Vagina (tissue), 2 donors: ENCODE data around the gene ATP4A.

Experiments
- CTCF ChIP-seq, 3 experiments: fragments of 450-650 bp in 2 of 3; fragments of 200-600 bp in 1 of 3; sonication (generic) in 1 of 3; IDR thresholded peaks; one replicate each; pipeline ENCODE4 v1.5.1; 2017 to 2019; ENCODE audit warnings: antibody characterized with exemption in 3 of 3, mild to moderate bottlenecking in 2 of 3, moderate library complexity in 2 of 3
- POLR2AphosphoS5 ChIP-seq, 2 donors: sonication (generic); formaldehyde crosslinking; IDR thresholded peaks; one replicate each; pipeline ENCODE4 v1.9.0; 2017; ENCODE audit warnings: antibody characterized with exemption in 2 of 2, mild to moderate bottlenecking in 2 of 2, low read depth in 1 of 2; ENCODE audit not compliant: insufficient read depth in 1 of 2

- no peak for TF ChIP-seq CTCF (IDR thresholded peaks at IDR 0.05)
- no peak for TF ChIP-seq POLR2AphosphoS5 (IDR thresholded peaks at IDR 0.05; ENCODE audit: insufficient read depth in 1 of 2, low read depth in 1 of 2)
Measured at GRCh38 chr19:35609851-35610353, 46.4 kb upstream of the ATP4A start.
